ENCODE measurements around the gene FBXO34. TPM values are rescaled to one million over a fixed set of nuclear protein-coding genes. Genes with fewer than 3 reads are reported as not detected.

FBXO34 gene
- total RNA-seq, 1 donor from 2014 or later, result 27.6 TPM

DNA sequence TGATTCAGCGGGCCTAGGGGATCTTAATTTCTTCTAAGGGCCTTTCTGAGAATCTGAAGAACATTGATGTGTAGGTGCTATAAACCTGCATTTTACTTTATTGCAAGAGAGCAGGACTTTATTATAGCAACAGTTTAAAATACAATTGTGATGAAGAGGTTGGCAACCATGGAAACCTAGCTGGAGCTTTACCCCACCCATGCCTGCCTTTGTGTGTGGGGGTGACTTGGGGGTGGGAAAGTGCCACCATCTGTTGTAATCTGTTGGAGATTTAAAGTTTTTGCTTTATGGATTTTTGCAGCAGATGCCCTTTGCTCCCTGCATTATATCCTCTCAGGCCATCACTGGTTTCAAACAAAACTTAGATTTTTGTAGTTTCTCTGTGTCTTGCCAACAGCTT is 75.8 kb downstream of the FBXO34 start:
- DNase-seq (ENCODE audit: low read depth, low spot score), result no peak

DNA sequence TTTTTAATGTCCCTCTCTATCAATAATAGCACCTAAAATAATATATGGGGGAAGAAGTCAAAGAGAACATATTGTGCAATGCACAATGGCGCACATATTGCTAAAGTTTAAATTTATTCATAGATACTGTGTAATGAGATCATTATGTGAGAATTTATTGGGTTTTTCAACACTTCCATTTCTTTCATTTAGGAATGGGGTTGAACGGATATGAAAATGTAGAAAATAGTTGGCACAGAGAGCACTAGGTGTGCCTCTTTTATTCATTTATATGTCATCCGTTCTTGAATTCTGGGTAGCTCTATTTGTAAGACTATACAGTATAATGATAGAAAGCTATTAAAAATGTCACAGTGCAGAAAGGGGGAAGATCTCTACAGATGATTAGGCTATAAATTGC is 76.5 kb downstream of the FBXO34 start:
- no peak for DNase-seq (ENCODE audit: low read depth, low spot score)

DNA sequence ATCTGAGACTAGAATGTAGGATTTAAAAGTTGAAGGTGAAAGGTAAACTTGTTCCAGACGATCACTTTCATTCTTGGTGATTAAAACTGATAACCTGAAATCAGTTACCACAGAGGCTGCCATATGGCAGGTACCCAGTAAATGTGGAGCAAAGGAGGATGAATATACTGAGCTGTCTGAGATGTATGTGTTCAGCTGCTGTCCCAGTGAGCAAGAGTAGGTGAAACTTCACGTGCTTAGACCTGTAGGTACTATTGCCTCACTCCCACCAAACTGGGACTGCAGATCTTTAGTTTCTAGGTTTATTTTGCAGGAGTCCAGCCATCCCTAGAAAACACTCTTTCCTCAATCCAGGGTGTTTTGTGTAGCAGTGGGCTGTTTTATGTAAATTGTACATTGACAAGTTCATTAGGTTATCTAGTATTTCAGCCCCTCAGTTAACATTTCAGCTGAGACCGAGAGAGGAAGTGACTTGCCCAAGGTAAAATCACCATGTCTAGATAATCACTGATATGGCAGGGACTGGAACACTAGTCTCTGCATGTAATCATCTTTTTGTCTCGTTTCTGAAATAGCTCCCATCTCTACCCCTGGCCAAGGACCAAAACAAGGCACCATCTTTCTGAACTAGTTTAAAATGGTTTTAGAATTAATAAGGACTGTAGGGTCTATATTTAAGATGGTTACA is 77.7 kb downstream of the FBXO34 start:
- no peak for DNase-seq (ENCODE audit: low read depth, low spot score)

DNA sequence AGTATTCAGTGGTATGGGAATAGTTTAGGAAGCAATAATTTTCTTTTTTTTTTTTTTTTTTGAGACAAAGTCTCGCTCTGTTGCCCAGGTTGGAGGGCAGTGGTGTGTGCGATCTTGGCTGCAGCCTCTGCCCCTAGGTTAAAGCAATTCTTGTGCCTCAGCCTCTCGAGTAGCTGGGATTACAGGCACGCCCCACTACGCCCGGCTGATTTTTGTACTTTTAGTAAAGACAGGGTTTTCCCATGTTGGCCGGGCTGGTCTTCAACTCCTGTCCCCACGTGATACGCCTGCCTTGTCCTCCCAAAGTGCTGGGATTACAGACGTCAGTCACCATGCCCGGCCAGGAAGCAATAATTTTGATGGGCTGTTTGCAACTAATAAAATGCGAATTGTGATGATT is 78.3 kb downstream of the FBXO34 start:
- no peak for DNase-seq (ENCODE audit: low read depth, low spot score)

DNA sequence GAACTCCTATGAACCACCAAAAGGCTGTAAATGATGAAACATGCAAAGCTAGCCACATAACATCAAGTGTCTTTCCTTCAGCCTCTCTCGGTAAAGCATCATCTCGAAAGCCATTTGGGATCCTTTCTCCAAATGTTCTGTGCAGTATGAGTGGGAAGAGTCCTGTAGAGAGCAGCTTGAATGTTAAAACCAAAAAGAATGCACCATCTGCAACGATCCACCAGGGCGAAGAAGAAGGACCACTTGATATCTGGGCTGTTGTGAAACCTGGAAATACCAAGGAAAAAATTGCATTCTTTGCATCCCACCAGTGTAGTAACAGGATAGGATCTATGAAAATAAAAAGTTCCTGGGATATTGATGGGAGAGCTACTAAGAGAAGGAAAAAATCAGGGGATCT is 79.2 kb downstream of the FBXO34 start:
- no peak for DNase-seq (ENCODE audit: low read depth, low spot score)

DNA sequence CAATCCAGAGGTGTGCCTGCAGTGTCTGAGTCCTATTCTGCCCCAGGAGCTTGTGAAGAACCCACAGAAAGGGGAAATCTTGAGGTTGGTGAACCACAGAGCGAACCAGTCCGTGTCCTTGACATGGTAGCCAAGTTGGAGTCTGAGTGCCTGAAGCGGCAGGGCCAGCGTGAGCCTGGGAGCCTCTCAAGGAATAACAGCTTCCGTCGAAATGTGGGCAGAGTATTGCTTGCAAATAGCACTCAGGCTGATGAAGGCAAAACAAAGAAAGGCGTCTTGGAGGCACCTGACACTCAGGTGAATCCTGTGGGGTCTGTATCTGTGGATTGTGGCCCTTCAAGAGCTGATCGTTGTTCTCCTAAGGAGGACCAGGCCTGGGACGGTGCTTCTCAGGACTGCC is 79.9 kb downstream of the FBXO34 start:
- DNase-seq (ENCODE audit: low read depth, low spot score), result no peak

DNA sequence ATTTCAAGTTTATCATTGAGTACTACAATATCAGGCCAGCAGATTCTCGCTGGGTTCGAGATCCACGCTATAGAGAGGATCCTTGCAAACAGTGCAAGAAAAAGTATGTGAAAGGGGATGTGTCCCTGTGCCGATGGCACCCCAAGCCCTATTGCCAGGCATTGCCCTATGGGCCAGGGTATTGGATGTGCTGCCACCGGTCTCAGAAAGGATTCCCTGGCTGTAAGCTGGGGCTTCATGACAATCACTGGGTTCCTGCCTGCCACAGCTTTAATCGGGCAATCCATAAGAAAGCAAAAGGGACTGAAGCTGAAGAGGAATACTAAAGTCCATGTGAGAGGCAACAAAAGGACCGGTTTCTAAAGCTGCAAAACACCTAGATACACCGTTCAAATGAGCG is 81.0 kb downstream of the FBXO34 start:
- DNase-seq (ENCODE audit: low read depth, low spot score), result no peak

DNA sequence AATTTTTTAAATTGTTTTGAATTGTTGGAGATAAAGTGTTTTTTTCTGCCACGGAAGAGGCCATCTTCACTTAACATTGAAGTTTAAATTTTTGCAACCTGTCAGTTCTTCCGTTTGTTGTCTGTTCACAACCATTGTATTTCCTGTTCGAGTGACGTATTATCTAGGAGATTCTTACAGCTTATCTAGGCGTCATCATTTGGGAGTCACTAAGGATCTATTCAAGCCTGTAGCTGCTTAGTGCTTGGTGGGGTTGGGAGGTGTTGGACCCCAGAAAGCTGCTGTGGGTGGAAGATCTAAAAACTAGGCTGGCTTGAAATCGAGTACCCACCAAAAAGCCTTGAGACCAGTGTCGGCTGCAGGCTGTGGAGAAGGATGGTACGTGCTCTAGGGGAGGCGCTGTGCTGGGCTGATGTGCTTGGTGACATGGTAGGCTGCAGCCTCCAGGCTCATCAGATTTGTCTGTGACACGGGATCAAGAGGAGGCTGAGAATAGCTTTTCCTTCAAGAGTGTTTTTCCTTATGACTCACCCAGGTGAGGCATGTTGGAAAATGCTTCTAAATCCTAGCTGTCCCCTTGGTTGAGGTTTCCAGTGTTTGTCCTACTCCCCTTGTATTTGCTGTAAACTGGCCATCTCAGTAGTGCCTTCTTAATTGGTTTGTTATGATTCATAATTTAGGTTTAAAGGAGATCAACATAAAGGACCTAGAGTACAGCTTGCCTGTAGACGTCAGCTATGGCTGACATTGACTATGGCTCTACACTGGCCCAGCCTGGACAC is 82.7 kb downstream of the FBXO34 start:
- no peak for DNase-seq (ENCODE audit: low read depth, low spot score)

DNA sequence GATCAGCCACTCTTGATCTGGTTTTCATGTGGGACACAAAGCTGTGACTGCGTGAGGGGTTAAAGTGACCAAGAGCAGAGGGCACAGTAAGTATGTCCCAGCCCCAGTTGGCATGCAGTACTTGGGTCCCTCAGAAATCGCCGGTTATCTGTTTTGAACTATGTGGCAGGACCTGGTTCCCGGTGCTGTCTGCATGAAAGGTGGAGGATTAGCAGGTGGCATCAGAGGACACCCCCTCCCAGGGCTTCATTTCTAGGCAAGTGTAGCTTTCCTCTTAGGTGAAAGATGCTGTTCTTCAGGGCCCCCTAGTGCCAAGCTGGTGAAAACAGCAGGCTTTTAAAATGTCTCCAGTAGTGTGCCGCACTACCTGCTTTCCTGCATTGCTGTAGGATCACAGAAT is 83.3 kb downstream of the FBXO34 start:
- DNase-seq (ENCODE audit: low read depth, low spot score), result peak; percentile 7

DNA sequence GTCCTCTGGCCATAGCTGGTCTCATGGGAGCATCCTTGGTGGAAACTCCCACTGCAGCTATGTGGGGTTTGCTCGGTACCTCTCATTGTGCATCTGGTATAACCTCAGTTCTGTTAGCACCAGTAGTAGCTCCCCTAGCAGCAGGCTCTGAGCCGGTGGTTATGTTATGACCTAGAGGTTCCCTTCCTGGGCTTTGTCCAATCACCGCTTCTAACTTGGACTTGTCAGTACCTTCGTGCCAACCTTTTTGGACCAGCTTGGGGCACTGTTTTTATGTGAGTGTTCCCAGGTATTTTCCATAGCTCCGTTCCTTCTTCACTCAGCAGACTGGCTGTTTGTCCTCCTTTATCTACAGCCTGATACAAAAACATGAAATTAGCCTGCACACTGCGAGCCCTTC is 84.7 kb downstream of the FBXO34 start:
- no peak for DNase-seq (ENCODE audit: low read depth, low spot score)

DNA sequence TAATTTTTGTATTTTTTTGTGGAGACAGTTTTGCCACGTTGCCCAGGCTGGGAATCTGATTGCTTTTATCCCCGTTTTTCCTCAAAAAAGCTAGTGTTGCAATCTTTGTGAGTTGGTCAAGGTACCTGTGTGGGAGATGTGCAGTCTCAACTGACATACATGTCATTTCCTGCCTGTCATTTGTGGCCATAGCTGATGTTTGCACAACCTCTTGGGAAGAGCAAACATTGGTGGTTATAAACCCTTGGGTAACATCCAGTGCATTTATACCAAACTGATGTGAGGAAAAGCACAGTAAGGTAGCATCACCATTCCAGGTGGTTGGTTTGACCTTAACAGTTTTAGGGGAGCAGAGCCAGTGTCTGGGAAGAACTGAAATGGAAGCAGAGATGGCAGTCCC is 85.7 kb downstream of the FBXO34 start:
- DNase-seq (ENCODE audit: low read depth, low spot score), result no peak

DNA sequence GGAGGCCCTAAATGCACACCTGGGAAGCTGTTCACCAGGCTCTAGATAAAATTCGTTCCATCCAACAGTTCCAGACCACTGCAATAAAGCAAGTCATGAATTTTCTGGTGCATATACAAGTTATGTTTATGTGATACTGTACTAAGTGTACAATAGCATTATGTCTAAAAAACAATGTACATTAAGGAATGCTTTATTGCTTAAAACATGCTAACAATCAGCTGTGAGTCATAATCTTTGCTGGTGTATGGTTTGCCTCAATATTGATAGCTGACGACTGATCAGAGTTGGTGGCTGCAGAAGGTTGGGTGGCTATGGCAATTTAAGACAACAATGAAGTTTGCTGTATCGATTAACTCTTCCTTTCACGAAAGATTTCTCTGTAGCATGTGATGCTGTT is 88.1 kb downstream of the FBXO34 start:
- no peak for DNase-seq (ENCODE audit: low read depth, low spot score)

DNA sequence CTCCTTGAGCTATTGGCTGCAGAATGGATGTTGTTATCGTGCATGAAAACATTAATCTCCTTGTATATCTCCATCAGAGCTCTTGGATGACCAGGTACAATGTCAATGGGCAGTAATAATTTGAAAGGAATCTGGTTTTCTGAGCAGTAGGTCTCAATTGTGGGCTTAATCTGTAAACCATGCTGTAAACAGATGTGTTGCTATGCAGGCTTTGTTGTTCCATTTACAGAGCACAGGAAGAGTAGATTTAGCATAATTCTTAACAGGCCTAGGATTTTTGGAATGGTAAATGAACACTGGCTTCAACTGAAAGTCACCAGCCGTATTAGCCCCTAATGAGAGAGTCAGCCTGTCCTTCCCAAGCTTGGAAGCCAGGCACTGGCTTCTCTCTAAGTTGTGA is 90.0 kb downstream of the FBXO34 start:
- DNase-seq (ENCODE audit: low read depth, low spot score), result no peak

DNA sequence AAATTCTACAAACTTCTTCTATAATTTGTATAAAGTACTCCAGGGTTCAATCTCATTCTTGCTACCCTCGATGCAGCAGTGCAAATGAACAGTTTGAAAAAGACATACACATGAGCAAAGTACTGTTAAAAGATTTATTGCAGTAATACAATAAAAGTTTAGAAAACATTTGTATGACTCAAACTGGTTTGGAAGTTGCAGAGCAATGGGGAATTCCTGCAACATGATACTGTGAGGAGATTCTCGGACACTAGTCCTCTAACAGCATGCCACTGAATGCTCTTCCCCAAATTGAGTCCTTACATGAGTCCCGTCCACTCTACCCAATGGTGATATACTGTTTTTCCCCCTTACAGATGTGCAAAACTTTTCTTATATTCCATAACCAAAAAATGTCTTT is 95.0 kb downstream of the FBXO34 start:
- DNase-seq (ENCODE audit: low read depth, low spot score), result no peak

DNA sequence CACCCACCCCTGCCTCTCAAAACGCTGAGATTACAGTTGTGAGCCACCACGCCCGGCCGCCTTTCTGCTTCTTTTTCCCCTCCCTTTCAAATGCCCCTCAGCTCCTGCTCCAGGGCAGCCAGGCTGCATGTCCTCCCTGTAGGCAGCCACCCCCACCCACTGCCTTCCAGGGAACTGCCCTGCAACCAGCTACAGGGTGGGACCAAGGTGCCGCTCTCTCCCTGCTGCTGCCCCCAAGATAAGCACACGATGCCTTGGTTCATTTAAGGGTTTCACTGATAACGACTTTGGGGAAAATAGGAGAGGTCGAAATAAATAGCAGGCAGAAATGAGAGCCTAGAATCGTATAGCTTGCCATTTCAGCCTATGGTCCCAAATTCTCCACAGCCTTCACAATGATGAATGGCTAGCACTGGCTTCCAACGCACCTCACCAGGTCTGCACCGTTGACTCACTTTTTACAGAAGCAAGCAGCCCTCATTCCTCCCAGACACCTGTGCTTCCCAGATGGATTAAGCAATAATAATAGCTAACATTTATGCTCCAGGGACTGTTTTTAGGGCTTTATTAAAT is 99.7 kb downstream of the FBXO34 start:
- DNase-seq (ENCODE audit: low read depth, low spot score), result no peak

DNA sequence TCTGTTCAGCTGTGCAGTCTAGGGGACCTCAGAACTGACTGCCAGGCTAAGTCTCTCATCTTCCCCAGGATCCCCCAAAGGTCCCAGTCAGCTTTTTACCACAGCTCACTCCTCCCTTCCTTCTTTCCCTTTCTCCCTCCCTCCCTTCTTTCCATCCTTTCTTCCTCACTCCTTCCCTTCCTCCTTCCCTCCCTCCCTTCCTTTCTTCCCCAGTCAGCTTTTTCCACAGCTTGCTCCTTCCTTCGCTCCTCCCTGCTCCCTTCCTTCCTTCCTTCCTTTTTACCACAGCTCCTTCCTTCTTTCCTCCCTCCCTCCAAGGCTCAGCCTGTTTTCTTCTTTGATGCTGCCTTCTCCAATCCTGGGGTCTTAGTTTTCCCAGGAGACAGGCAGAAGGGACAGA is 101.2 kb downstream of the FBXO34 start:
- no peak for DNase-seq (ENCODE audit: low read depth, low spot score)

DNA sequence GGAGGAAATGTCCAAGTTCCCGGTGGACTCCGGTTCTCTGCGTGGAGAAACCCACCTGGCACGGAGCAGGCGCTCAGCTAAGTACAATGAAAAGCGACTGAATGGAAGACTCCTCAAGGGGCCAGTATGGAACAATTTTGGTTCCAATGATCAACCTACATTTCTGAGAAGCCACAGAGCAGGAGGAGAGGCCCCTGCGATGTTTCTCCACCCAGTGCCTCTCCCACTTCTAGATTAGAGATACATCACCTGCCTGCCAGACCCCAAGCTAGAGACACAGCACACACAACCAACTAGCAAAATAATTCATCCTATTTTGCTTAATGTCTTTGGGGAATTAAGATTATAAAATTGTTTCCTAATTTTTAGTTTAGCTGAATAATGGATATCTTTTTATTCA is 101.6 kb downstream of the FBXO34 start:
- DNase-seq (ENCODE audit: low read depth, low spot score), result no peak

DNA sequence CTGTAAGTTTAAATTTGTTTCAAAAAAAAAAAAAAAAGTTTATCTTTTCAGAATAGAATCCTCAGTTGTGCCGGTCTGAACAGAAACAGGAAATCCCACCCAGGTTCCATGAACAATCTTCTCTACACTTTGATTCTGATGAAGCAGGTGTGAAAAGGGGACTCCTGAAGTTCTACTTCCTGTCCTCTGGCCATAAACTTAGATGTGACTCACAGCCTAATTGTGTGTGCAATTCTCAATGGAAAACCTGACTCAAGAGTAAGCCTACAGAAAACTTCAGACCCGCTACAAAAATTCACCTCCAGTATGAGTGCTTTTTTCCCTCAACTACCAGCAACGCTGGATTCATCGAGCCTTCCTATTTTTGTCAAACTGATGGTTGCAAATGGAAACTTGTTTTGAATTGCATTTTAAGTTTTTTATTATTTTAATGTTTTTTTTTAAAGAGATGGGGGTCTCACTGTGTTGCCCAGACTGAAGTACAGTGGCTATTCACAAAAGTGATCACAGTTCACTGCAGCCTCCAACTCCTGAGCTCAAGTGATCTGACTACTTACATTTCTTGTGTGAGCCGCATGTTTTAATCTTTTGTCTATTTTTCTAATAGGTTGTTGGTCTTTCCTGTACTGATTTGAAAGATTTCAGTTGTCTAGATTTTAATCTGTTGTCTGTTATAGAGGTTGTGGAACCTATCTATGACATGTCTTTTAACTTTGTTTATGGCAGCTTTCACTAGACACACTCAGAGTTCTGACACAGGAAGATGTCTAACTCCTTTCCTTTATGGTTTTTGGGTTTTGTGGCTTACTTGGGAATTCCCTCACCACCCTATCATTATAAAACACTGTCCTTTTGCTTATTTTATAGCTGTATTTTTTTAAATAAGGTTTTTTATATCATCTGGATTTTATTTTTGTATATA is 102.8 kb downstream of the FBXO34 start:
- DNase-seq (ENCODE audit: low read depth, low spot score), result no peak

DNA sequence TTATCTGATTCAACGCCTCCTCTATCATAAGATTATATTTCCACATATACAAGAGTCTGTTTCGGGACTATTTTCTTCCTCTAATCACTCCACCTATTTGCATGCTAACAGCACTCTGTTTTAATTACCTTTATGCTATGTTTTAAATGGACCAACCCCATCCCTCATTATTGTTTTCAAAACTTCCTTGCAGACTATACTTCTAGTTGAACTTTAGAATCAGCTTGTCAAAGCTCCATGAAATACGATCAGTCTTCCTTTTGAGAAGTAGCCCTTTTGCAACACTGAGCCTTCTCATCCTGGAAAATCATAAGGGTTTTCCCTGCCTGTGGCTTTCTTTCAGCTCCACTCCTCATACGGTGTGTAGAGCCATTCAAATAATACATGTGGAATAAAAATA is 103.5 kb downstream of the FBXO34 start:
- no peak for DNase-seq (ENCODE audit: low read depth, low spot score)

DNA sequence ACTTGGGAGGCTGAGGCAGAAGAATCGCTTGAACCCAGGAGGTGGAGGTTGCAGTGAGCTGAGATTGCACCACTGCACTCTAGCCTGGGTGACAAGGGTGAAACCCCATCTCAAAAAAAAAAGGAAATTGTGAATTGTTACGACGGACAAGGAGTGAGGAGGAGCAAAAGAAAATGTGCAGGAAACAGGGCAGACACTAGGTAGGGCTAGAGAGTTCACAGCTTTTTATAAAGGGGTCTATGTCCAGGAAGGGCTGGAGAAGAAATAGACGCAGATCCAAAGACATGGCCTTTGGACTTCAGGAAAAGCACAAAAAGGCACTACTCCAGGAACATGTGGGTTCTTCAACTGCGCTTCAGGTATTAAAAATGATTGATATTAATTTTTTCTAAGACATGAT is 106.0 kb downstream of the FBXO34 start:
- DNase-seq (ENCODE audit: low read depth, low spot score), result no peak

DNA sequence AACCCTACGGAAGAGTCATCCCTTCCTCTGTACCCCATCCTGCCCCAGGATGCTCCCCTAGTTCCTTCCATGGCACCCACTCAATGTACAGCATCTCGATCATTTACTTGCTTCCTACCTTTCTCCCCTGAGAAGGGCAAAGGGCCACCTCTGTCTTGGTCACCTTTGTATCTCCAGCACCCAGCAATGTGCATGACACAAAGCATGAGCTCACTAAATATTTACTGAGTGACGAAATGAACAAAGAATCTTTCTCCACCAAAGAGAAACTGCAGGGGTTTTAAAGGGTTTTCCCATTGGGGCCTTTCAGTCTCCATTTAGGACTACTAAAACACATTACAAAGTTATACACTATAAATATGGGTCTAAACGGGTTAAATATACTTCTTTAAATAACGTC is 109.8 kb downstream of the FBXO34 start:
- no peak for DNase-seq (ENCODE audit: low read depth, low spot score)

DNA sequence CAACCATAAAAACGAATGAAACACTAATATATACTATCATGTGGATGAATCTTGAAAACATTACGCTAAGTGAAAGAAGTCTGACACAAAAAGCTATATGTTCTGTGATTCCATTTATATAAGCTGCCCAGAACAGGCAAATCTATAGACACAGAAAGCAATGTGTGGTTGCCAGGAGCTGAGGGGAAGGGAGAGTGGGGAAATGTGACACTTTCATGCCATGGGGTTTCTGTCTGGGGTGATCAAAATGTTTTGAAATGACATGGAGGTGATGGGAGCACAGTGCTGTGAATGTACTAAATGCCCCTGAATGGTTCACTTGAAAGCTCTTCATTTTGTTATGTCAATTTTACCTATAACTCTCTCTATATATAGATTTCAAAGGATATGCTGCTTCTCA is 110.3 kb downstream of the FBXO34 start:
- no peak for DNase-seq (ENCODE audit: low read depth, low spot score)

Measured in pulmonary artery endothelial cell (primary cell).